Uterus (tissue), 4 donors: Measurements from ENCODE around the gene FAT1. TPM values are rescaled to one million over a fixed set of nuclear protein-coding genes. Genes with fewer than 3 reads are reported as not detected.
"Not testable (repeated sequence)": the region's sequence is repeated elsewhere in the genome, so short reads cannot be mapped to it uniquely, and the experiment has no call there.

Experiments used
- DNase-seq, 2 donors: peaks; one replicate each; pipeline ENCODE4 v3.0.0-alpha.2; 2019 to 2020
- H3K27ac ChIP-seq, 2 donors: fragments of 200-600 bp; sonication (generic); 1 replicate in 1 of 2; 2 replicates in 1 of 2; pipeline ENCODE4 v1.5.1; 2016 to 2018
- H3K27me3 ChIP-seq, 2 donors: fragments of 200-600 bp; sonication (generic); one replicate each; pipeline ENCODE4 v1.5.1; 2018 to 2019; ENCODE audit warnings: control low read depth in 1 of 2
- H3K36me3 ChIP-seq, 2 donors: fragments of 200-600 bp; sonication (generic); one replicate each; pipeline ENCODE4 v1.5.1; 2019; ENCODE audit warnings: control low read depth in 1 of 2
- H3K4me1 ChIP-seq, 2 donors: fragments of 200-600 bp; sonication (generic); one replicate each; pipeline ENCODE4 v1.5.1; 2018 to 2019; ENCODE audit warnings: control low read depth in 1 of 2
- H3K4me3 ChIP-seq, 2 donors: fragments of 200-600 bp; sonication (generic); 1 replicate in 1 of 2; 2 replicates in 1 of 2; pipeline ENCODE4 v1.5.1; 2018 to 2019; ENCODE audit warnings: mild to moderate bottlenecking in 1 of 2
- H3K9me3 ChIP-seq, 2 donors: fragments of 200-600 bp; sonication (generic); one replicate each; pipeline ENCODE4 v1.5.1; 2019; ENCODE audit warnings: control low read depth in 1 of 2
- POLR2A ChIP-seq, 2 donors: fragments of 450-650 bp; IDR thresholded peaks; one replicate each; pipeline ENCODE4 v1.6.1; 2016; ENCODE audit warnings: antibody characterized with exemption in 2 of 2, mild to moderate bottlenecking in 1 of 2, moderate library complexity in 1 of 2
- intact Hi-C: fragments of 100-400 bp; cut with DNase I; formaldehyde crosslinking; loops from one replicate; pipeline ENCODE4 v1.15.1; 2023; ENCODE audit warnings: low total_unique reads
- total RNA-seq, 4 donors: library from RNA; depleted of rRNA in 3 of 4; stranded (reverse); fragments of >200 nt in 3 of 4; gene quantifications; one replicate each; pipeline versions ENCODE4 v1.1.0 to v1.2.4, GENCODE V29; 2014 to 2023
- TF ChIP-seq, protein P1 (sequence below), 4 experiments: fragments of 200-600 bp in 2 of 4; fragments of 450-650 bp in 2 of 4; sonication (generic) in 2 of 4; IDR thresholded peaks; one replicate each; pipeline ENCODE4 v1.5.1; 2016 to 2019; ENCODE audit warnings: antibody characterized with exemption in 4 of 4, mild to moderate bottlenecking in 2 of 4, moderate library complexity in 1 of 4
- donor health status: DM: yes; HTN: yes; CAD: no.

The FAT1 gene
- total RNA-seq, 4 donors from 2014 or later: 11.5 to 245 (median 52.5) TPM

GRCh38 chr4:186762361-186762760, 38.7 kb upstream of the FAT1 start:
- DNase-seq: no peak
- Histone ChIP-seq H3K27me3 (no peaks in the 10 kb centered on the region), H3K27ac (no peak overlapping the region), H3K9me3 (no peaks in the 10 kb centered on the region), H3K4me3 (no peak overlapping the region), H3K4me1 (no peaks in the 10 kb centered on the region), H3K36me3 (no peaks in the 10 kb centered on the region)
- no peak for TF ChIP-seq POLR2A (IDR thresholded peaks at IDR 0.05)
- TF ChIP-seq, protein P1, sequence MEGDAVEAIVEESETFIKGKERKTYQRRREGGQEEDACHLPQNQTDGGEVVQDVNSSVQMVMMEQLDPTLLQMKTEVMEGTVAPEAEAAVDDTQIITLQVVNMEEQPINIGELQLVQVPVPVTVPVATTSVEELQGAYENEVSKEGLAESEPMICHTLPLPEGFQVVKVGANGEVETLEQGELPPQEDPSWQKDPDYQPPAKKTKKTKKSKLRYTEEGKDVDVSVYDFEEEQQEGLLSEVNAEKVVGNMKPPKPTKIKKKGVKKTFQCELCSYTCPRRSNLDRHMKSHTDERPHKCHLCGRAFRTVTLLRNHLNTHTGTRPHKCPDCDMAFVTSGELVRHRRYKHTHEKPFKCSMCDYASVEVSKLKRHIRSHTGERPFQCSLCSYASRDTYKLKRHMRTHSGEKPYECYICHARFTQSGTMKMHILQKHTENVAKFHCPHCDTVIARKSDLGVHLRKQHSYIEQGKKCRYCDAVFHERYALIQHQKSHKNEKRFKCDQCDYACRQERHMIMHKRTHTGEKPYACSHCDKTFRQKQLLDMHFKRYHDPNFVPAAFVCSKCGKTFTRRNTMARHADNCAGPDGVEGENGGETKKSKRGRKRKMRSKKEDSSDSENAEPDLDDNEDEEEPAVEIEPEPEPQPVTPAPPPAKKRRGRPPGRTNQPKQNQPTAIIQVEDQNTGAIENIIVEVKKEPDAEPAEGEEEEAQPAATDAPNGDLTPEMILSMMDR (IDR thresholded peaks at IDR 0.05): no peak
- intact Hi-C loops: no loop called here

GRCh38 chr4:186761956-186762355, 38.3 kb upstream of the FAT1 start:
- DNase-seq, intact Hi-C loops, H3K27ac ChIP-seq, H3K4me1 ChIP-seq, H3K9me3 ChIP-seq, H3K4me3 ChIP-seq, H3K27me3 ChIP-seq, H3K36me3 ChIP-seq: not testable (repeated sequence)

DNA sequence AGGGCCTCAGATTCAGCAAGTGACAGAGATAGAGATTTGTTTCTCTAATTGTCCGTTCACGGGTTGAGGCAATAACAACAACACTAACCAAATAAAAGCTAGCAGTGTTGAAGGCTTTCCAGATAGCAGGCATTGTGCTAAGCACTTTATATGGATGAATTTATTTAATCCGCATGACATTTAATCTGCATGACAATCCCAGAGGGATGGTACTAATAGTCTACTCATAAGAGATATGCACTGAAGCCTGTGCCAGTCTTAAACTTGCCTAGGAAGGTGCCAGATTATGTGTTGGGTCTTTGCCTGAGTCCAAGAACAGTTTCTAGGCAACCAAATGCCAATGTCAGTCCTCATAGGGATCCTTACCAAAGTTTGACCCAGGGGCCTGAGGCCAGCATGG, 37.7 kb upstream of the FAT1 start:
- H3K4me1 ChIP-seq: no peaks in the 10 kb centered on the region
- no peak overlapping the region for H3K27ac ChIP-seq
- no peaks in the 10 kb centered on the region for H3K27me3 ChIP-seq
- no peak overlapping the region for H3K4me3 ChIP-seq
- no peaks in the 10 kb centered on the region for H3K36me3 ChIP-seq
- intact Hi-C loops: no loop called here
- no peak for DNase-seq
- no peaks in the 10 kb centered on the region for H3K9me3 ChIP-seq
- TF ChIP-seq, protein P1 (IDR thresholded peaks at IDR 0.05): no peak
- no peak for TF ChIP-seq POLR2A (IDR thresholded peaks at IDR 0.05)

DNA sequence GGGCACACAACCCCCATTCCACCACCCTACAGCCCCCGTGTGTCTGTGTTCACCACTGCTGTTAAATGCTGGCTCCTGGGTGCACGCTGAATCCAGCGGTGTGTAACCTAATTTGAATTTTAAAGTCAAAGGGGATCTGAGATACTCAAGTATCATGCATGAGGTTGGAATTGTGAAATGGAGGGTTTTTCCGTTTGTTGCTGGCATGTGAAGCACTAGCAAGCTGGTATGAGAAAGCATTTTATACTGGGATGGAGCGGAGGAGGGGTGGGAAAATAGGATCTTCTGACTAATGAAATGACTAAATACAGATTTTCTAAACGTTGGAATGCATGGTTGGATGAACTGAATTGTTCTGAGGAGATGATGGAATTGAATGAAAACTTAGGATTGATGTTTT, 36.9 kb upstream of the FAT1 start:
- no peaks in the 10 kb centered on the region for H3K9me3 ChIP-seq
- TF ChIP-seq, protein P1 (IDR thresholded peaks at IDR 0.05): no peak
- TF ChIP-seq POLR2A (IDR thresholded peaks at IDR 0.05): no peak
- no peaks in the 10 kb centered on the region for H3K4me1 ChIP-seq
- DNase-seq: no peak
- H3K27ac ChIP-seq: no peak overlapping the region
- H3K36me3 ChIP-seq: no peaks in the 10 kb centered on the region
- H3K27me3 ChIP-seq: no peaks in the 10 kb centered on the region
- no peak overlapping the region for H3K4me3 ChIP-seq
- intact Hi-C loops: no loop called here

GRCh38 chr4:186759990-186760389, 36.3 kb upstream of the FAT1 start:
- Histone ChIP-seq H3K27me3 (no peaks in the 10 kb centered on the region), H3K36me3 (no peaks in the 10 kb centered on the region), H3K4me1 (no peaks in the 10 kb centered on the region), H3K4me3 (no peak overlapping the region), H3K27ac (no peak overlapping the region), H3K9me3 (no peaks in the 10 kb centered on the region)
- DNase-seq: no peak
- TF ChIP-seq, protein P1 (IDR thresholded peaks at IDR 0.05): no peak
- TF ChIP-seq POLR2A (IDR thresholded peaks at IDR 0.05): no peak
- intact Hi-C loops: no loop called here
